ENCODE results near the gene MSI2.

The MSI2 gene

DNA sequence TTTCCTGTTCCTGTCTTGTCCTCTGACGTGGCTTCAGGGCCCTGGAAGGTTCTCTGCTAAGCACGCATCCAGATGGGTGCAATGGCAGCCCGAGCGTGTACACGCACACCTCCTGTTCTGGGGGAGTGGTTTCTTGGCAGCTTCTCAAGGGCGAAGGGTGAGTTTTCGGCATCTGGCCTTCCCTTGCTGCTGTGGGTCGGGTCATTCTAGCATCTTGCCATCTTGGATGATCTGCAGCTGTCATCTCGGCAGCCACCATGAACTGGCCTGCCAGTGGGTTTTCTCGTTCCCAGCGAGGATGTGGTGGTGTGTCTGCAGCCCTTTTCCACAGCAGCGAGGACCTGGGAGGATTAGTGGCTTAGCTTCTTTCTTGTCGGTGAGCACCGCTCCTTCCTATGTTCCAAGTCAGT lies 10.6 kb downstream of the MSI2 start:
- no peak overlapping the region for H3K4me3 ChIP-seq (ENCODE audit: control insufficient read depth, low read depth, low read length)
- no peak for DNase-seq (ENCODE audit: low read depth)
- no peak for TF ChIP-seq CTCF (IDR thresholded peaks at IDR 0.05; ENCODE audit: control insufficient read depth, insufficient read depth, low read depth, low read length, missing control alignments)

- H3K4me3 ChIP-seq (ENCODE audit: control insufficient read depth, low read depth, low read length): no peak overlapping the region
- DNase-seq (ENCODE audit: low read depth): no peak
- no peak for TF ChIP-seq CTCF (IDR thresholded peaks at IDR 0.05; ENCODE audit: control insufficient read depth, insufficient read depth, low read depth, low read length, missing control alignments)
These were observed 11.9 kb downstream of the MSI2 start for GRCh38 chr17:57268181-57268580.

DNA sequence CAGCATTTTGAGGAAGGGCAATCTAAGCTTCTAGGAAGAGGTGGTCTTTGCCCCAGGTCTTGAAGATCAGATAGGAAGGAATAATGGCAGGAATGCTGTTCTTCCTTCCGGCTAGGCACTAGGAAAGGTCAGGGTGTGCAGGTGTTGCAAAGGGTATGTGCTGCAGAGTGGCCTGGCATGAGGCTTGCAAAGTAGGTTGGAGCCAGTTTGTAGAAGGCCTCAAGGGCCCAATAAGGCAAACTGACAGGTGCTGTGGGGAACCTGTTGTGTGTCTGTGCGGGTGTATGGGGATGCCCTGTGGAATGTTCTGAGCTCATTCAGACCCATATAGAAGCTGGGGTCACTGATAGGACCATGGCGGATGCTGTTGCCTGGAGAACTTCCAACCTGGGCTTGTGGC lies 12.7 kb downstream of the MSI2 start:
- no peak for TF ChIP-seq CTCF (IDR thresholded peaks at IDR 0.05; ENCODE audit: control insufficient read depth, insufficient read depth, low read depth, low read length, missing control alignments)
- no peak overlapping the region for H3K4me3 ChIP-seq (ENCODE audit: control insufficient read depth, low read depth, low read length)
- DNase-seq (ENCODE audit: low read depth): no peak

DNA sequence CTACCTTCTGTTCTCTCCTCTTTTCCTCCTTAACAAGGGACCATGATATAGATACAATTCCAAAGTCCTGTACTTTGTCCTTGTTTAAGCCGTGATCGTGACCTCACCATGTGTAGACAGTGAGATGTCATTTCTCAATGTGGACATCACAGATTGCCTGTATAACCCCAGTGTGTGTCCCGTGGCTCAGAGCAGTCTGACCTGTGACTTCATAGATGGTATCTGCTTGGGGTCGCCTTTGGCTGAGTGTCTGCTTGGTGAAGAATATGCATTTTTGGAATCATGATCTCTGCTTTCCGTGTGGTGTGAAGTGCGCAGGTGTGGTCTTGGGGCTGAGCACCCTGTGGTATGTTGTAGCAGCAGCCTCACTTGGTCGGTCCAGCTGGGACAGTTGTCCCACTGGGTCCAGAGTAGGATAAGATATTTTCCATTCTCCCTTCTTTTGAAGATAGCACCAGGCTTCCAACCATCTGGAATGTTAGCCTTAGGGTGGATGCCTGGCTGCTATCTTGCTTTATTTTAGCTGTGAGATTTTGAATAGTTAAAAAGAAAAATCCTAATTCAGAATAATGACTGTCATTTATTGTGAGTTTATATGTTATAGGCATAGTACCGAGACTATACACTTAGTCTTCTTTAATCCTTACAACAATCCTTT lies 13.4 kb downstream of the MSI2 start:
- no peak for TF ChIP-seq CTCF (IDR thresholded peaks at IDR 0.05; ENCODE audit: control insufficient read depth, insufficient read depth, low read depth, low read length, missing control alignments)
- DNase-seq (ENCODE audit: low read depth): no peak
- no peak overlapping the region for H3K4me3 ChIP-seq (ENCODE audit: control insufficient read depth, low read depth, low read length)

GRCh38 chr17:57270801-57271245 lies 14.5 kb downstream of the MSI2 start:
- DNase-seq (ENCODE audit: low read depth): no peak
- no peak overlapping the region for H3K4me3 ChIP-seq (ENCODE audit: control insufficient read depth, low read depth, low read length)
- no peak for TF ChIP-seq CTCF (IDR thresholded peaks at IDR 0.05; ENCODE audit: control insufficient read depth, insufficient read depth, low read depth, low read length, missing control alignments)

- no peak for DNase-seq (ENCODE audit: low read depth)
- no peak overlapping the region for H3K4me3 ChIP-seq (ENCODE audit: control insufficient read depth, low read depth, low read length)
- TF ChIP-seq CTCF (IDR thresholded peaks at IDR 0.05; ENCODE audit: control insufficient read depth, insufficient read depth, low read depth, low read length, missing control alignments): no peak
These were observed 15.5 kb downstream of the MSI2 start for GRCh38 chr17:57271821-57272220.

Data from AG09309 (cell line).